DMS79 (cell line): ENCODE data around the gene TRMT61B.

Source experiments
- DNase-seq: peaks from one replicate; lab custom pipeline; 2025; lab: John Stamatoyannopoulos, UW

Gene TRMT61B

GRCh38 chr2:28855977-28856376 lies 14.1 kb downstream of the TRMT61B start:
- DNase-seq, result no peak

GRCh38 chr2:28855193-28855592 lies 14.9 kb downstream of the TRMT61B start:
- DNase-seq, result no peak

GRCh38 chr2:28842042-28842441 lies 28.1 kb downstream of the TRMT61B start:
- no peak for DNase-seq

GRCh38 chr2:28838971-28839370 lies 31.1 kb downstream of the TRMT61B start:
- DNase-seq, result no peak

- DNase-seq, result no peak
These were observed 34.3 kb downstream of the TRMT61B start for GRCh38 chr2:28835781-28836180.

GRCh38 chr2:28833740-28834470 lies 36.2 kb downstream of the TRMT61B start:
- no peak for DNase-seq

- DNase-seq, result no peak
These were observed 41.7 kb downstream of the TRMT61B start for GRCh38 chr2:28828382-28828781.

- no peak for DNase-seq
These were observed 45.2 kb downstream of the TRMT61B start for GRCh38 chr2:28824870-28825269.

GRCh38 chr2:28824207-28824606 lies 45.9 kb downstream of the TRMT61B start:
- DNase-seq, result no peak

- DNase-seq, result no peak
These were observed 48.1 kb downstream of the TRMT61B start for GRCh38 chr2:28822036-28822435.

- DNase-seq, result peak; percentile 11
These were observed 48.7 kb downstream of the TRMT61B start for GRCh38 chr2:28821295-28821958.

GRCh38 chr2:28818053-28818452 lies 52.1 kb downstream of the TRMT61B start:
- no peak for DNase-seq

GRCh38 chr2:28810384-28811285 lies 59.5 kb downstream of the TRMT61B start, which contains the start of gene SPDYA:
SPDYA (plus strand) TSS chr2:28810834; CDS start chr2:28816015, 5,181 bp downstream.
- peak; percentile 88 for DNase-seq

- DNase-seq, result no peak
These were observed 60.2 kb downstream of the TRMT61B start for GRCh38 chr2:28809927-28810326.

GRCh38 chr2:28802975-28803429 lies 67.1 kb downstream of the TRMT61B start:
- no peak for DNase-seq

- no peak for DNase-seq
These were observed 68.4 kb downstream of the TRMT61B start for GRCh38 chr2:28801726-28802125.
